Prostate gland (tissue), 2 donors: ENCODE results near the gene MLIP.
A peak's percentile ranks its signal among the peaks of the same experiment; 100 is the strongest.

Experiments used
- CTCF ChIP-seq, 4 experiments: fragments of 200-600 bp in 2 of 4; fragments of 450-650 bp in 2 of 4; sonication (generic) in 2 of 4; IDR thresholded peaks; 1 replicate in 3 of 4; 2 replicates in 1 of 4; pipeline ENCODE4 v1.5.1; 2016 to 2019; ENCODE audit warnings: antibody characterized with exemption in 4 of 4, mild to moderate bottlenecking in 2 of 4, moderate library complexity in 2 of 4
- POLR2A ChIP-seq: fragments of 450-650 bp; IDR thresholded peaks from one replicate; pipeline ENCODE4 v1.6.1; 2016; ENCODE audit warnings: antibody characterized with exemption, mild to moderate bottlenecking
- POLR2AphosphoS5 ChIP-seq: sonication (generic); formaldehyde crosslinking; IDR thresholded peaks from one replicate; pipeline ENCODE4 v1.6.1; 2017; ENCODE audit warnings: antibody characterized with exemption

- TF ChIP-seq CTCF (IDR thresholded peaks at IDR 0.05) (peak in 2 of 4 experiments; percentile 20 to 33), POLR2A (no peak), POLR2AphosphoS5 (no peak)
These were observed 133.2 kb downstream of the MLIP start for GRCh38 chr6:54244430-54244829.
